Skeletal muscle satellite cell (primary cell): ENCODE results near the gene NDUFV2.
"Not testable (repeated sequence)": the region's sequence is repeated elsewhere in the genome, so short reads cannot be mapped to it uniquely, and the experiment has no call there.

Experiments
- H3K27me3 ChIP-seq: 2 replicates; pipeline ENCODE4 v1.7.0; 2013; ENCODE audit warnings: low read length; ENCODE audit not compliant: control insufficient read depth, insufficient read depth
- H3K36me3 ChIP-seq: 2 replicates; pipeline ENCODE4 v1.7.0; 2013; ENCODE audit warnings: mild to moderate bottlenecking, control low read depth, low read length; ENCODE audit not compliant: insufficient read depth
- H3K4me1 ChIP-seq: 2 replicates; pipeline ENCODE4 v1.7.0; 2013; ENCODE audit warnings: low read length; ENCODE audit not compliant: control insufficient read depth, insufficient read depth
- H3K4me2 ChIP-seq: 2 replicates; pipeline ENCODE4 v1.7.0; 2013; ENCODE audit warnings: mild to moderate bottlenecking, low read length
- H3K4me3 ChIP-seq: 2 replicates; pipeline ENCODE4 v1.7.0; 2013; ENCODE audit warnings: low read length
- H3K9ac ChIP-seq: 2 replicates; pipeline ENCODE4 v1.7.0; 2013; ENCODE audit warnings: mild to moderate bottlenecking, low read depth, low read length, moderate library complexity
- H3K9me3 ChIP-seq: replicated peaks from 2 replicates; pipeline ENCODE4 v1.7.0; 2013; ENCODE audit warnings: mild to moderate bottlenecking, control low read depth, low read length

The NDUFV2 gene

DNA sequence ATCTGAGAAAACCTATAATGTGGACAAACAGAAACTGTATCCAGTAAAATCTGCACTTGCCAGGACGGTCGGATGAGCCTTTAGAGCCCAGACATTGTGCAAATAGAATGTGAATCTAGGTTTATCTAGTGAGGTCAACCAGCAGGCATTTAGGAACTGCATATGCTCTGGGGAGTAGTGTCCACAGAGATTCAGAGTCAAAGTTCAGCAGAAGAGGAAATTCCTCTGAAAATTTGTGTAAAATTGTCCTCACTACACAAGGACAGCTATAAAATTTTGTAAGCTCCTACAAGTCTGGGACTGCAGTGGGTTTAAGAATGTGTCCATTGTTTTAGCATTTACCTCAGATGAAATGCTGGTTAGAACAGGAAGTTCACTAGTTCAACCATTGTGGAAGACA lies 9.8 kb upstream of the NDUFV2 start:
- peaks cover 19% of the 10 kb centered on the region for H3K4me1 ChIP-seq
- H3K9me3 ChIP-seq, result no peaks in the 10 kb centered on the region
- H3K4me3 ChIP-seq, result no peak overlapping the region
- H3K4me2 ChIP-seq, result no peak overlapping the region
- no peak overlapping the region for H3K9ac ChIP-seq
- no peaks in the 10 kb centered on the region for H3K27me3 ChIP-seq
- no peaks in the 10 kb centered on the region for H3K36me3 ChIP-seq

DNA sequence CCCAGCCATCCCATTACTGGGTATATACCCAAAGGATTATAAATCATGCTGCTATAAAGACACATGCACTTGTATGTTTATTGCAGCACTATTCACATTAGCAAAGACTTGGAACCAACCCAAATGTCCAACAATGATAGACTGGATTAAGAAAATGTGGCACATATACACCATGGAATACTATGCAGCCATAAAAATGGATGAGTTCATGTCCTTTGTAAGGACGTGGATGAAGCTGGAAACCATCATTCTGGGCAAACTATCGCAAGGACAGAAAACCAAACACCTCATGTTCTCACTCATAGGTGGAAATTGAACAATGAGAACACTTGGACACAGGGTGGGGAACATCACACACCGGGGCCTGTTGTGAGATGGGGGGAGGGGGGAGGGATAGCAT lies 9.4 kb upstream of the NDUFV2 start:
- not testable (repeated sequence) for H3K4me2 ChIP-seq, H3K36me3 ChIP-seq, H3K9me3 ChIP-seq, H3K27me3 ChIP-seq, H3K9ac ChIP-seq, H3K4me3 ChIP-seq
- H3K4me1 ChIP-seq, result peaks cover 19% of the 10 kb centered on the region

DNA sequence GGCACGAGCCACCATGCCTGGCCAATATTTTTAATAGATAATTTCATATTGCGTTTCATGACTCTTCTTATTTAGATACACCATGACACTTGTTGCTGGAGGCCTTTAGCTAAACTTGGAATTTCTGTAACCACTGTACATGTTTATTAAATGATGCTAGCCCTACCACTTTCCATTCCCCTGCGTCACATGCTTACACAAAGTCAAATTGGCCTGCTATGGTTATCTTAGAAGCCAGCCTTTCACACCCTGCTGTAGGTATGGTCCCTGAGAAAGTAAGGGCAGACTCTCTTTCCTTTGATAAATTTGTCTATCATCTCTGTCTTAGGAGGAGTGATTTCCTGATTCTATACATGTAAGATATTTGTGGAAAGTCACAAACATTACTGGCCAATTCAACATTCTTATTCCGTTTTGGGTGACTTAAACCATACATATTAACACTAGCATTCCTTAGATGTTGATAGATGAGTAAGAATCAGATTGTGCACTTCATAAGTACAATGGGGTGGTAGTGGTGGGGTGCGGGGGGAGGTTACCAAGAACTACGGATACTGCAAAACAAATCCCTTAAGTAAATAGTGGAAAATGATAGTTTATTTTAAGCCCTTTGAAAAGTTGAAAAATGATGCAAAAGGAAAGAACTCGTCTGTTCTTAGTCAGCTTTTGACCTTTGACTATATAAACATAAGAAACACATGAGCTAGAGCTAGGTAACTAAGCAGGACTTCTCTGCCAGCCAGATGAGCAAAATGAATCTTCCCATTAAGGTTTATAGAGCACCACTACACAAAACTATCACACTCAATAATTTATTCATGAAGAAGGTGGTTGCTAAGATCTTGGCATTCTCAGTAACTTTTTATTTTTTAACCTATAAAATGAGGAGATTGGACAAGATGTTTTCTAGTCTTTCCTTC lies 7.9 kb upstream of the NDUFV2 start:
- H3K36me3 ChIP-seq, result no peaks in the 10 kb centered on the region

DNA sequence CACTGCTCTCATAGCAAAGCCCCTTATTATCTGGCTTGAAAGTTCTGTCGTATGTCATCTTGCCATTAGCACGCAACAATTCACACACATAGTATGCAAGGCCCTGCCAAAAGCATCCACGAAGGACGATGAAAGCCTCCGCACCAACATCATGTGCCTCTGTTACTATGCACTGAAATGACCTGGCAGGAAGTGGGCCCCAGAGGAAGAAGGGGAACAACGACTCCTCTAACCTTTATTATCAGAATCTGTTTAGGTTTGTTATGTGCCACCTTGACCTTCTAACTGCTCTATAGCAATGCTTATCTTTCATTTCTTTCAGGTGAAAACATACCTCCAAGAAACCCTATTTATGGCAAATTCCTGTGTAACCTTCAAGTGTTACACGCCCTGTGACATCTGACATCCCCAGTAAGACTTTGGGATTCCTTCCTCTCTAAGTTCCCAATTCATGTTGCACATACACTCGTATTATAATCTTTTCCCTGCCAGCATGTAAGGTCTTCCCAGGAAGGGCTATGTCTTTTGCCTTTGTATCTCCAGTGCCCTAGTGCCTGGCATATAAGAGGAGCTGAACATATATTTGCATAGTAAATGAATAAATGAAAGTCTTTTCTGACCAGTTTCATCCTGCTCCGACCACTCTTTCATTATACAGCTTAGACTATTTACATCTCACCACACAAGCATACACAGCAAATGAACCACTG lies 7.0 kb upstream of the NDUFV2 start:
- Histone ChIP-seq H3K9me3 (no peaks in the 10 kb centered on the region), H3K4me1 (peaks cover 19% of the 10 kb centered on the region), H3K9ac (peak overlapping the region; percentile 8), H3K4me3 (peak overlapping the region; percentile 5), H3K36me3 (no peaks in the 10 kb centered on the region), H3K27me3 (no peaks in the 10 kb centered on the region), H3K4me2 (peak overlapping the region; percentile 48)

More for the DNA sequence above, 7.9 kb upstream of the NDUFV2 start:
- peaks cover 19% of the 10 kb centered on the region for H3K4me1 ChIP-seq
- H3K27me3 ChIP-seq, result no peaks in the 10 kb centered on the region
- peak overlapping the region; percentile 60 for H3K9ac ChIP-seq
- H3K9me3 ChIP-seq, result no peaks in the 10 kb centered on the region
- peak overlapping the region; percentile 65 for H3K4me2 ChIP-seq
- peak overlapping the region; percentile 34 for H3K4me3 ChIP-seq

DNA sequence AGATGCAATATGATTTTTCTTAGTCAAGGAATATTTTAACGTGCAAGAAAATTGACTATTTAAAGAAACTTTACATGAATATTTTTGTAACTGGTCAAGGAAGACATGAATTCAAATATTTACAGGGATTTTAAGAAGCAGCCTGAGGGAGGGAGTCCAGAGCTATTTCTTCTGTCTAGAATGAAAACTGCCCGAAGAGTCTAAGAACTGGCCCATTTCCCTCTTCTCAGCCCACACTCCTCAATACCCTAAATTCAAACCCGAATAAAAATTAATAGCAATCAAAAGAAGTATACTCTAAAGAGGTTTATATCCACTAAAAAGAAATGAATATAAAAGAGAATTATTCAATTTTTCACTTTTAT lies 6.5 kb upstream of the NDUFV2 start:
- H3K4me3 ChIP-seq, result no peak overlapping the region
- H3K9ac ChIP-seq, result no peak overlapping the region
- no peaks in the 10 kb centered on the region for H3K9me3 ChIP-seq

DNA sequence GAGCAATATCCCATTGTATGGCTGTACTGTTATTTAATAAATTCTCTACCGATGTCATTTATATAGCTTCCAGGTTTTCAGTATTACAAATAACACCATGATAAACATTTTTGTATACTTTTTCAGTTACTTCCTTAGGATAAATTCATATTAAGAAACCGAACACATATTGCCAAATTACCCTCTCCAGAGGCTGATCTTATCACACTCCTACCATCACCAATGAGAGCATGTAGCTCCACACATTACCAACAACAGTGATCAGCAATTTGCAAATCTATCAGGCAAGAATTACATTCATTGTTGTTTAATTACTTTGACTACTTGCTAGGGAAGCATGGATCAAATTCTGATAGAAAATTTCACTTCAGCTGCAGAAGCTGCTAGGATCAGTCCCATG lies 5.8 kb upstream of the NDUFV2 start:
- no peak overlapping the region for H3K4me2 ChIP-seq
- H3K36me3 ChIP-seq, result no peaks in the 10 kb centered on the region
- no peak overlapping the region for H3K4me3 ChIP-seq
- H3K9me3 ChIP-seq, result no peaks in the 10 kb centered on the region
- no peak overlapping the region for H3K9ac ChIP-seq
- peaks cover 30% of the 10 kb centered on the region for H3K4me1 ChIP-seq
- H3K27me3 ChIP-seq, result no peaks in the 10 kb centered on the region

More for the DNA sequence above, 6.5 kb upstream of the NDUFV2 start:
- Histone ChIP-seq H3K4me2 (no peak overlapping the region), H3K27me3 (no peaks in the 10 kb centered on the region), H3K36me3 (no peaks in the 10 kb centered on the region), H3K4me1 (peaks cover 24% of the 10 kb centered on the region)

DNA sequence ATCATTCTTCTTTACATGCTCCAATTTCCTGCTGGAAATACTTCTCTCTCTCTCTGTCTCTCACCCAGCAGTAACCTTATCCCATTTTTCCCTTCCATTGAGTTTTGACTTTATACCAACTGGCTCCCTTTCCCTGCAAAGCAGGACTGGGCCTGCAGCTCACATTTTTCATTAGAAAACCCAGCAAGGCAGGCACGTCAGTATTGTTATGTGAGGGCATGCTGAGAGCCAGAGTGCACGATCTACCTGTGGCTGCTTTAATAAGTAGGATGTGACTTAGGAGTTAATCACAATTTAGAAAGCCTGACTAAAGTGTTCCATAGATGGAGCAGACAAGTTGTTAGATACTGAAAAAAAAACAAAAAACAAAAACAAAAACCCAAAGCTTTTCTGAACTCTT lies 5.2 kb upstream of the NDUFV2 start:
- H3K4me3 ChIP-seq, result no peak overlapping the region
- no peaks in the 10 kb centered on the region for H3K36me3 ChIP-seq
- H3K27me3 ChIP-seq, result no peaks in the 10 kb centered on the region
- H3K4me1 ChIP-seq, result peaks cover 30% of the 10 kb centered on the region
- H3K4me2 ChIP-seq, result no peak overlapping the region
- no peak overlapping the region for H3K9ac ChIP-seq
- no peaks in the 10 kb centered on the region for H3K9me3 ChIP-seq

DNA sequence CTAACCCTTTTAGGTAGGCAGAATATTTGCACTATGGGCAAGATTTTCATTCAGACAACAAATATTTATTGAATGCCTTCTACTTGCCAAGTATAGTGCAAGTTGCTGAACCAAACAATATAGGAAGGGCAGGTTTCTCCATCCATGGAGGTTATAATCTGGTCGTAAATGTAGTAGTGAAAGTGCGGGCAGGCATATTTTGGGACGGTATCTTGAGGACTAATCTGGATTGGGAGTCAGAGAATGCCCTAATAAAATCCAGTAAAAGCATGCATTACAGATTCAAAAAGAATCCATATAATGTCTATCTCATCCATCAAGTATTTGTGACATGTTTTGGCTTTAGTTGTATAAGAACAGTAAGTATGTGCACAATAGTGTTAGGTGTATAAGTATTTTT lies 1.7 kb upstream of the NDUFV2 start:
- H3K36me3 ChIP-seq, result no peaks in the 10 kb centered on the region

DNA sequence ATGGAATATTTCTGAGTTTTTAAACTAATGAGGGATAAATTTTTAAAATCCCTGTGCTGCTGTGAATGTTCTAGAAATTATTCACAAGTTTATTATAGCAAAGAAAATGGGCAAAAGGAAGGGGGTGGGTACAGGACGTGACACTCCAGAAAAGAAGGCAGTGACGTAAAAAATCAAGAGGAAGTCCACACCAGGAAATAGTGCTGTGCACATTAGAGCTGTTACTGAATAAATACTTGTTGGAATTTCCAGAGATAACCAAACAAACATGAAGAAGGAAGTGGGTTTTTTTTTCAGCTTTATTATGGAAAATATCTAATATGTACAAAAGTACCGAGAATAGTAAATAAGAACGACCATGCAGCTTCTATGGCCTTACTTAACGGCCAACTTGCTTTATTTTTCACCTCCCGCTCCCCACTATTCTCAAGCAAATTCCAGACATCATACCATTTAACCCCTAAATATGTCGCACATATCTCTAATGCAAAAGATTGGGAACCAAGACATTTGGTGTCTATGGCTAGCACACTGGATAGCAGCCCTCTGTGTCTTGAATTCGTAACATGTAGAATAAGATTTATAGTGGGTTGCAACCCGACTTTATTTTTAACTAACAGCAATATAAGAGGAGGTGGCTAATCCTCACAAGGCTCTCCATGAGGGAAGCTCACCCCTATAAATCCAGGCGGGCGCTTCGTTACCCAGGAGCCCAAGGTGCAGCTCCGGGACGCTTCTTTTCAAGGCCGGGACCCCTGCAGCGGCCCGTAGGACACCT lies 580 bp upstream of the NDUFV2 start:
- H3K36me3 ChIP-seq, result no peaks in the 10 kb centered on the region

More for the DNA sequence above, 1.7 kb upstream of the NDUFV2 start:
- Histone ChIP-seq H3K27me3 (no peaks in the 10 kb centered on the region), H3K9ac (no peak overlapping the region), H3K4me2 (no peak overlapping the region), H3K4me1 (peaks cover 29% of the 10 kb centered on the region), H3K9me3 (no peaks in the 10 kb centered on the region), H3K4me3 (no peak overlapping the region)

DNA sequence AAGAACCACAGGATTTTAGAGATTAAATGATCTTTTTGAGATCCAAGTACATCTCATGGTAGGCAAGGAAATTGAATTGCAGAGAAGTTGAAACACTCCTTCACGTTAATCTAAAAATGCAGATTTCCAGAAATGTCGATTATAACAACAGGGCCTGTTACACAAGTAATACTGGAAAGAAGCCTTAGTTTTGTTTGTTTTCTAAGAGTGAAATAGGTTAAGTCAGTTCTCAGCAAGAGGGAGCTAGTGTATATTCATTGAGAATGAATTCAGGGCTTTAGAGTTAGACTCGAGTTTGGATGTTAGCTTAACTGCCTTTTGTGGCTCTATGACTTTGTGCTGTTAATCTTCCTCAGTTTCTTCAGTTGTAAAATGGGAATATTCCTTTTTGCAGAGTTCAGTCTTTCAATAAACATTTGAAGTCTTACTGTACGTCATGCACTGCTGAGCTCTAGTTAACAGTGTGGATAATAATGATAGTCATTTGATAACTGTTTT lies 926 bp downstream of the NDUFV2 start:
- Histone ChIP-seq H3K9me3 (no peaks in the 10 kb centered on the region), H3K4me1 (peaks cover 47% of the 10 kb centered on the region), H3K4me3 (peak overlapping the region; percentile 81), H3K9ac (peak overlapping the region; percentile 96), H3K36me3 (no peaks in the 10 kb centered on the region), H3K4me2 (peak overlapping the region; percentile 89), H3K27me3 (no peaks in the 10 kb centered on the region)

More for the DNA sequence above, 580 bp upstream of the NDUFV2 start:
- H3K4me1 ChIP-seq, result peaks cover 39% of the 10 kb centered on the region
- H3K9me3 ChIP-seq, result no peaks in the 10 kb centered on the region
- H3K4me3 ChIP-seq, result peak overlapping the region; percentile 81
- H3K9ac ChIP-seq, result peak overlapping the region; percentile 96
- H3K27me3 ChIP-seq, result no peaks in the 10 kb centered on the region
- H3K4me2 ChIP-seq, result peak overlapping the region; percentile 88
